Measurements from ENCODE around the gene RANBP2.
"Not testable (repeated sequence)": the region's sequence is repeated elsewhere in the genome, so short reads cannot be mapped to it uniquely, and the experiment has no call there.

RANBP2 gene

GRCh38 chr2:108719149-108720044 is at the start of gene RANBP2:
Gene RANBP2 (plus strand): TSS chr2:108719482. CDS start chr2:108719607, 125 bp downstream.
- DNase-seq (ENCODE audit: low read depth, low spot score): peak; percentile 99

- not testable (repeated sequence) for DNase-seq (ENCODE audit: low read depth, low spot score)
Observed at GRCh38 chr2:108670282-108670681, 49.0 kb upstream of the RANBP2 start.

DNA sequence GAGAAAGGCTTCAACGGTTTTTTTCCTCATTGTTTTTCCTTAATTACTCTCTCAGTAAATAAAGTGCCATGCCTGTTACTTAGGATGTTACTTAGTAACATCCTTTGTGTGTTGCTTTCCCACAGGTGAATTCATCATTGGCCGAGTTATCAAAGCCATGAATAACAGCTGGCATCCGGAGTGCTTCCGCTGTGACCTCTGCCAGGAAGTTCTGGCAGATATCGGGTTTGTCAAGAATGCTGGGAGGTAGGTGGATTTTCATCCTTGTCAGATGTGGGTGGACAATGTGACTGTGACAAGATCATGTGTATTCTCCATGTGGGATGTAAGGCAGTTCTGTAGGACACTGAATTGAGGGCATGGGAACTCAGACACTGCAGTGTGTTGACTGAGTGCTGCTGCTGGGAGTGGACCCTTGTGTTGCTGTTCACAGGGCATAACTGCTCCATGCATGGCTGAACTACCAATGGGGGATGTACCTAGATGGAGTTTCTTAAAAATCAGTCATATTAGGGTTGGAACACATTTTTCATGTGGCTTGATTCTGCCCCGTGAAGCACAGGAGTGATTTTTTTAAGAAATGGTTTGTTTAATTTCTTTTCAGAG is 47.0 kb upstream of the RANBP2 start:
- DNase-seq (ENCODE audit: low read depth, low spot score): not testable (repeated sequence)

- not testable (repeated sequence) for DNase-seq (ENCODE audit: low read depth, low spot score)
Observed at GRCh38 chr2:108676522-108676921, 42.8 kb upstream of the RANBP2 start.

- DNase-seq (ENCODE audit: low read depth, low spot score): not testable (repeated sequence)
Observed at GRCh38 chr2:108677239-108677744, 42.0 kb upstream of the RANBP2 start.

GRCh38 chr2:108678198-108678651 is 41.1 kb upstream of the RANBP2 start:
- DNase-seq (ENCODE audit: low read depth, low spot score): peak; percentile 80

GRCh38 chr2:108680805-108681204 is 38.5 kb upstream of the RANBP2 start:
- DNase-seq (ENCODE audit: low read depth, low spot score): not testable (repeated sequence)

- DNase-seq (ENCODE audit: low read depth, low spot score): not testable (repeated sequence)
Observed at GRCh38 chr2:108688818-108689756, 30.2 kb upstream of the RANBP2 start.

DNA sequence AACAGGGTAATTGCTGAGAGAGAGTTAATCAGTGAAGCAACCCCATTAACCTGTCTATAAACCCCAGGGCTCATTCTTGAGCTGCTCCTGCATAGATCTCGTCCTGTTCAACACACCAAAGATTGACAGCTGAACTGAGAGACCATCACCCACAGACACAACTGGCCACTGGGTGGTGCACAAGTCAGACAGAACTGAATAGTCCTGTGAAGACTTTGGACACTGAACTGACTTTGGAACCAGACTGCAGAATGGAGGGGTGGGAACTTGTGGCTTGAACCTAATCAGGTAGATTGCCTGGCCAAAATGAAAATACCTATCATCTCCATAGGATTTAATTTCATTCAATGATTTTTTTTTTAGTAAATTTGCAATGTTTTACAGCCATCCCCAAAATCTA is 29.3 kb upstream of the RANBP2 start:
- DNase-seq (ENCODE audit: low read depth, low spot score): not testable (repeated sequence)

DNA sequence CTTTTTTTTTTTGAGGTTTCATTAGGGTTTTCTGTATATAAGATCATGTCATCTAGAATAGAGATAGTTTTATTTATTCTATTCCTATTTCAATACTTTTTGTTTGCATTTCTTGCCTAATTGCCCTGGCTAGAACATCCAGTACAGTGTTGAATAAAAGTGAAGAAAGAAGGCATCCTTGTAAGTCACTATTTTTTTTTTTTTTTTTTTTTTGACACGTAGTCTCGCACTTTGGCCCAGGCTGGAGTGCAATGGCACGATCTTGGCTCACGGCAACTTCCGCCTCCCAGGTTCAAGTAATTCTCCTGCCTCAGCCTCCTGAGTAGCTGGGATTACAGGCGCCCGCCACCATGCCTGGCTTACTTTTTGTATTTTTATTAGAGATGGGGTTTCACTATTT is 27.8 kb upstream of the RANBP2 start:
- DNase-seq (ENCODE audit: low read depth, low spot score): no peak

- no peak for DNase-seq (ENCODE audit: low read depth, low spot score)
Observed at GRCh38 chr2:108701208-108701607, 18.1 kb upstream of the RANBP2 start.

- DNase-seq (ENCODE audit: low read depth, low spot score): no peak
Observed at GRCh38 chr2:108701806-108702205, 17.5 kb upstream of the RANBP2 start.

GRCh38 chr2:108704871-108705270 is 14.4 kb upstream of the RANBP2 start:
- no peak for DNase-seq (ENCODE audit: low read depth, low spot score)

DNA sequence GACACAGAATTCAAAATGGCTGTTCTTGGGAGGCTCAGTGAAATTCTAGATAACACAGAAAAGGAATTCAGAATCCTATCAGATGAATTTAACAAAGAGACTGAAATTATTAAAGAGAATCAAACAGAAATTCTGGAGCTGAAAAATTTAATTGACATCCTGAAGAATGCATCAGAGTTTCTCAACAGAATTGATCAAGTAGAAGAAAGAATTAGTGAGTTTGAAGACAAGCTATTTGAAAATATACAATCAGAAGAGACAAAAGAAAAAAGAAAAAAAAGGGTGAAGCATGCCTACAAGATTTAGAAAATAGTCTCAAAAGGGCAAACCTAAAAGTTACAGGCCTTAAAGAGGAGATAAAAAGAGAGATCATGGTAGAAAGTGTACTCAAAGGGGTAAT is 12.0 kb upstream of the RANBP2 start:
- no peak for DNase-seq (ENCODE audit: low read depth, low spot score)

DNA sequence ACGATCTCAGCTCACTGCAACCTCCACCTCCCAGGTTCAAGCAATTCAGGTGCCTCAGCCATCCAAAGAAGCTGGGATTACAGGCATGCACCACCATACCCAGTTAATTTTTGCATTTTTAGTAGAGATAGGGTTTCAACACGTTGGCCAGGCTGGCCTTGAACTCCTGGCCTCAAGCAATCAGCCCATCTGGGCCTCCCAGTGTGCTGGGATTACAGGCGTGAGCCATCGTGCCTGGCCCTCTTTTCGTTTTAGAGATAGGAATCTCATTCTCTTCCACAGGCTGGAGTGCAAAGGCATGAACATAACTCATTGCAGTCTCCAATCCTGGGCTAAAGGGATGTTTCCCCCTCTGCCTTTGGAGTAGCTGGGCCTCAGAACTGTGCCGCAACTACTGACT is 2.3 kb upstream of the RANBP2 start:
- not testable (repeated sequence) for DNase-seq (ENCODE audit: low read depth, low spot score)

DNA sequence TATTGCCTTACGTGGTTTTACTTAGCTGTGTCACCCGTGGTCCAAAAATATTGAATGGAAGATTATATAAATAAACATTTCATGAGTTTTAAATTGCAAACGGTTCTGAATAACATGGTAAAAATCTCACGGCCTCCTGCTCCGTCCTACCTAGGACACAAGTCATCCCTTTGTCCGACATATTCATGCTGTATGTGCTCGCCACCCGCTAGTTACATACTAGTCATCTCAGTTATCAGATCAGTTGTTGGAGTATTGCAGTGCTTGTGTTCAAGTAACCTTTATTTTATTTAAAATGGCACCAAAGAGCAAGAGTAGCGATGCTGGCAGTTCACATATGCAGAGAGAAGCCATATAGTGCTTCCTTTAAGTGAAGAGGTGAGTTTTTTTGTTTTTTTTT is 6.8 kb downstream of the RANBP2 start:
- not testable (repeated sequence) for DNase-seq (ENCODE audit: low read depth, low spot score)

- peak; percentile 7 for DNase-seq (ENCODE audit: low read depth, low spot score)
Observed at GRCh38 chr2:108734656-108735055, 15.4 kb downstream of the RANBP2 start.

DNA sequence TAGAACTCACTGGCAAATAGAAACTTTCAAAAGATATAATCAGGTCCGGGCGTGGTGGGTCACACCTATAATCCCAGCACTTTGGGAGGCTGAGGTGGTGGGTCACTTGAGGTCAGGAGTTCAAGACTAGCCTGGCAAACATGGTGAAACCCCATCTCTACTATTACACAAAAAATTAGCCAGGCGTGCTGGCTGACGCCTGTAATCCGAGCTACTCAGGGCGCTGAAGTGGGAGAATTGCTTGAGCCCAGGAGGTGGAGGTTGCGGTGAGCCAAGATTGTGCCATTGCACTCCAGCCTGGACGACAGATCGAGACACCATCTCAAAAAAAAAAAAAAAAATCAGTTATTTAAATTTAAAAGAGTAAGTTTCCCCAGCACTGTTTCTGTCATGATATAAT is 38.7 kb downstream of the RANBP2 start:
- DNase-seq (ENCODE audit: low read depth, low spot score): not testable (repeated sequence)

- DNase-seq (ENCODE audit: low read depth, low spot score): not testable (repeated sequence)
Observed at GRCh38 chr2:108762618-108763017, 43.3 kb downstream of the RANBP2 start.

GRCh38 chr2:108766671-108767070 is 47.4 kb downstream of the RANBP2 start:
- peak; percentile 45 for DNase-seq (ENCODE audit: low read depth, low spot score)

- not testable (repeated sequence) for DNase-seq (ENCODE audit: low read depth, low spot score)
Observed at GRCh38 chr2:108767859-108768258, 48.6 kb downstream of the RANBP2 start.
